Superior temporal gyrus (tissue), 1 donor: ENCODE data around the gene TAPBP.
"Not testable (repeated sequence)": the region's sequence is repeated elsewhere in the genome, so short reads cannot be mapped to it uniquely, and the experiment has no call there.

ENCODE experiments used
- DNase-seq: peaks from one replicate; pipeline ENCODE4 v3.0.0-alpha.2; 2016; ENCODE audit errors: extremely low spot score

The TAPBP gene

GRCh38 chr6:33313709-33314514 lies at the start of gene TAPBP:
Gene TAPBP, minus strand, starts transcription at chr6:33314078. Its CDS starts 37 bp downstream, at chr6:33314041.
- DNase-seq = peak; percentile 54

GRCh38 chr6:33363486-33363885 lies 49.6 kb upstream of the TAPBP start:
- not testable (repeated sequence) for DNase-seq

GRCh38 chr6:33359331-33359730 lies 45.5 kb upstream of the TAPBP start:
- DNase-seq = no peak

GRCh38 chr6:33357160-33357871 lies 43.4 kb upstream of the TAPBP start:
- DNase-seq = not testable (repeated sequence)

- DNase-seq = no peak
These were observed 42.4 kb upstream of the TAPBP start for GRCh38 chr6:33356295-33356694.

- DNase-seq = not testable (repeated sequence)
These were observed 42.0 kb upstream of the TAPBP start for GRCh38 chr6:33355860-33356259.

- no peak for DNase-seq
These were observed 33.9 kb upstream of the TAPBP start for GRCh38 chr6:33347816-33348215.

- DNase-seq = not testable (repeated sequence)
These were observed 33.1 kb upstream of the TAPBP start for GRCh38 chr6:33346972-33347371.

GRCh38 chr6:33344701-33345697 lies 31.1 kb upstream of the TAPBP start:
- peak; percentile 68 for DNase-seq

GRCh38 chr6:33343953-33344611 lies 30.2 kb upstream of the TAPBP start:
- no peak for DNase-seq

- DNase-seq = not testable (repeated sequence)
These were observed 29.7 kb upstream of the TAPBP start for GRCh38 chr6:33343606-33343952.

GRCh38 chr6:33339193-33339592 lies 25.3 kb upstream of the TAPBP start:
- no peak for DNase-seq

GRCh38 chr6:33336495-33336894 lies 22.6 kb upstream of the TAPBP start:
- no peak for DNase-seq

- no peak for DNase-seq
These were observed 22.0 kb upstream of the TAPBP start for GRCh38 chr6:33335916-33336315.

- no peak for DNase-seq
These were observed 19.8 kb upstream of the TAPBP start for GRCh38 chr6:33333666-33334065.

- DNase-seq = no peak
These were observed 16.9 kb upstream of the TAPBP start for GRCh38 chr6:33330736-33331135.

- no peak for DNase-seq
These were observed 15.2 kb upstream of the TAPBP start for GRCh38 chr6:33329058-33329457.

- no peak for DNase-seq
These were observed 10.2 kb upstream of the TAPBP start for GRCh38 chr6:33324125-33324524.

GRCh38 chr6:33323623-33323948 lies 9.7 kb upstream of the TAPBP start:
- DNase-seq = no peak

GRCh38 chr6:33321227-33321626 lies 7.3 kb upstream of the TAPBP start:
- DNase-seq = no peak
